CD14-positive monocyte (primary cell): ENCODE results near the gene TUSC2. TPM values are rescaled to one million over a fixed set of nuclear protein-coding genes. Genes with fewer than 3 reads are reported as not detected.

Source experiments
- DNase-seq, 3 donors: peaks; one replicate each; pipeline ENCODE4 v3.0.0-alpha.2; 2011 to 2022
- H2AFZ ChIP-seq: 2 replicates; pipeline ENCODE4 v1.6.0; 2012; ENCODE audit warnings: mild to moderate bottlenecking, low read depth, low read length, inconsistent platforms; ENCODE audit not compliant: insufficient read depth, poor library complexity, severe bottlenecking
- H3K27ac ChIP-seq, 2 donors: 1 replicate in 1 of 2; 2 replicates in 1 of 2; pipeline ENCODE4 v1.5.1; 2012 to 2013; ENCODE audit warnings: low read length in 2 of 2, control low read depth in 1 of 2, inconsistent platforms in 1 of 2, low read depth in 1 of 2, mild to moderate bottlenecking in 1 of 2
- H3K27me3 ChIP-seq, 2 donors: one replicate each; pipeline versions ENCODE4 v1.6.0 to v1.6.1; 2011 to 2013; ENCODE audit warnings: low read length in 2 of 2; ENCODE audit not compliant: control insufficient read depth in 2 of 2, insufficient read depth in 2 of 2
- H3K36me3 ChIP-seq, 2 donors: replicated peaks in 1 of 2; 1 replicate in 1 of 2; 2 replicates in 1 of 2; pipeline versions ENCODE4 v1.5.1 to v1.6.1; 2012 to 2013; ENCODE audit warnings: low read length in 2 of 2, control low read depth in 1 of 2, inconsistent platforms in 1 of 2, mild to moderate bottlenecking in 1 of 2; ENCODE audit not compliant: insufficient read depth in 2 of 2, control insufficient read depth in 1 of 2
- H3K4me1 ChIP-seq, 2 donors: 1 replicate in 1 of 2; 2 replicates in 1 of 2; pipeline versions ENCODE4 v1.5.1 to v1.6.1; 2012 to 2013; ENCODE audit warnings: low read length in 2 of 2, control low read depth in 1 of 2, inconsistent platforms in 1 of 2, mild to moderate bottlenecking in 1 of 2, moderate library complexity in 1 of 2; ENCODE audit not compliant: insufficient read depth in 2 of 2, control insufficient read depth in 1 of 2
- H3K4me2 ChIP-seq: replicated peaks from 2 replicates; pipeline ENCODE3; 2012; ENCODE audit warnings: low read length, moderate library complexity, mild to moderate bottlenecking; ENCODE audit not compliant: poor library complexity, severe bottlenecking; ENCODE audit errors: extremely low read depth
- H3K4me3 ChIP-seq, 3 experiments: fragments of 200-600 bp in 1 of 3; sonication (generic) in 1 of 3; replicated peaks in 1 of 3; 1 replicate in 2 of 3; 2 replicates in 1 of 3; pipeline ENCODE4 v1.5.1; 2011 to 2013; ENCODE audit warnings: low read length in 3 of 3, mild to moderate bottlenecking in 3 of 3, control low read depth in 2 of 3, low read depth in 2 of 3, inconsistent platforms in 1 of 3, moderate library complexity in 1 of 3
- H3K79me2 ChIP-seq: 2 replicates; pipeline ENCODE4 v1.6.0; 2012; ENCODE audit warnings: mild to moderate bottlenecking, control low read depth, inconsistent platforms, low read length, moderate library complexity; ENCODE audit not compliant: insufficient read depth
- H3K9ac ChIP-seq: 2 replicates; pipeline ENCODE4 v1.6.0; 2017; ENCODE audit warnings: low read length, mild to moderate bottlenecking; ENCODE audit not compliant: insufficient read depth, poor library complexity, severe bottlenecking
- H3K9me3 ChIP-seq, 2 donors: replicated peaks in 1 of 2; 1 replicate in 1 of 2; 2 replicates in 1 of 2; pipeline versions ENCODE4 v1.5.1 to v1.6.1; 2012 to 2013; ENCODE audit warnings: low read length in 2 of 2, control low read depth in 1 of 2; ENCODE audit not compliant: control insufficient read depth in 1 of 2, insufficient read depth in 1 of 2
- H4K20me1 ChIP-seq: 2 replicates; pipeline ENCODE4 v1.6.0; 2012; ENCODE audit warnings: mild to moderate bottlenecking, low read length, control low read depth, moderate library complexity; ENCODE audit not compliant: insufficient read depth
- H3K27ac Mint-ChIP-seq, 7 donors: one replicate each; pipeline ENCODE4 v1.8.0; 2020; ENCODE audit warnings: mild to moderate bottlenecking in 7 of 7, mixed read lengths in 7 of 7, moderate library complexity in 6 of 7, inconsistent platforms in 2 of 7
- H3K27me3 Mint-ChIP-seq, 3 donors: one replicate each; pipeline ENCODE4 v1.8.0; 2021 to 2022; ENCODE audit warnings: low read depth in 3 of 3, mild to moderate bottlenecking in 3 of 3, mixed read lengths in 3 of 3, moderate library complexity in 3 of 3, inconsistent platforms in 1 of 3
- H3K36me3 Mint-ChIP-seq, 2 donors: one replicate each; pipeline ENCODE4 v1.8.0; 2020; ENCODE audit warnings: mixed read lengths in 2 of 2, inconsistent platforms in 1 of 2, mild to moderate bottlenecking in 1 of 2
- H3K4me1 Mint-ChIP-seq: one replicate; pipeline ENCODE4 v1.8.0; 2020; ENCODE audit warnings: mild to moderate bottlenecking, mixed read lengths
- H3K4me3 Mint-ChIP-seq, 2 donors: one replicate each; pipeline ENCODE4 v1.8.0; 2020; ENCODE audit warnings: mild to moderate bottlenecking in 2 of 2, mixed read lengths in 2 of 2, moderate library complexity in 1 of 2
- H3K9me3 Mint-ChIP-seq, 7 donors: one replicate each; pipeline ENCODE4 v1.8.0; 2020 to 2022; ENCODE audit warnings: mixed read lengths in 7 of 7, mild to moderate bottlenecking in 6 of 7, moderate library complexity in 6 of 7, inconsistent platforms in 2 of 7
- CTCF ChIP-seq: fragments of 200-600 bp; IDR thresholded peaks from one replicate; pipeline ENCODE4 v1.8.0; 2022; ENCODE audit warnings: antibody characterized with exemption, mild to moderate bottlenecking
- WGBS: methylation state at CpG from one replicate; pipeline ENCODE4 v1.1.5; 2013; ENCODE audit warnings: missing lambda C conversion rate; ENCODE audit not compliant: insufficient coverage; 5-methylcytosine and 5-hydroxymethylcytosine counted together
- intact Hi-C, 2 donors: fragments of 100-400 bp; cut with micrococcal nuclease; formaldehyde crosslinking; loops; one replicate each; pipeline versions ENCODE4 v1.15.0 to v1.15.1; 2023
- polyA plus RNA-seq, 3 donors: library from polyadenylated mRNA; depleted of rRNA in 1 of 3; unstranded in 2 of 3; stranded (reverse) in 1 of 3; fragments of 300-500 nt in 2 of 3; fragments of >200 nt in 1 of 3; fragmentation: Illumina TruSeq in 2 of 3; gene quantifications; 1 replicate in 2 of 3; 2 replicates in 1 of 3; pipeline ENCODE4 v1.2.3, GENCODE V29; 2012 to 2021

The TUSC2 gene
- polyA plus RNA-seq, 3 donors = 22.6 to 55.7 (median 47.0) TPM

GRCh38 chr3:50352781-50353180, 24.8 kb upstream of the TUSC2 start:
- peaks cover 63% of the 10 kb centered on the region for H3K4me1 Mint-ChIP-seq
- no peak overlapping the region for H3K4me3 Mint-ChIP-seq
- H3K27ac ChIP-seq = peak overlapping the region in 1 of 2 donors; percentile 44

GRCh38 chr3:50351323-50351697, 23.3 kb upstream of the TUSC2 start:
- peaks cover 67% of the 10 kb centered on the region for H3K79me2 ChIP-seq
- H3K9ac ChIP-seq = peak overlapping the region; percentile 74
- Mint-ChIP-seq H3K4me1 (peaks cover 59% of the 10 kb centered on the region), H3K9me3 (no peaks in the 10 kb centered on the region), H3K27me3 (no peaks in the 10 kb centered on the region), H3K4me3 (peak overlapping the region; percentile 92 to 95), H3K27ac (peak overlapping the region; percentile 15 to 99 (median 95)), H3K36me3 (peaks cover 35 to 50% of the 10 kb centered on the region in 2 donors)
- H3K4me1 ChIP-seq = peaks cover 42 to 58% of the 10 kb centered on the region in 2 donors
- H3K4me2 ChIP-seq = peak overlapping the region; percentile 82
- peaks cover 63% of the 10 kb centered on the region for H4K20me1 ChIP-seq
- peak overlapping the region; percentile 85 to 94 for H3K27ac ChIP-seq
- whole genome bisulfite sequencing = 76% methylated on average over 11 of the region's 11 CpGs
- H2AFZ ChIP-seq = peak overlapping the region; percentile 87
- H3K36me3 ChIP-seq = peaks cover 46 to 53% of the 10 kb centered on the region in 2 donors
- DNase-seq = no peak
- H3K4me3 ChIP-seq = peak overlapping the region; percentile 79 to 93 (median 85)
- intact Hi-C loops = loop anchor here (1.0 to 10.0 kb wide), 5 partner anchors 8 to 1043 kb away; partner anchors contain the start of genes CISH (in 1 of the 2), MON1A (in 1 of the 2), RBM15B (in 1 of the 2) and TMEM115 (in 1 of the 2)
- no peaks in the 10 kb centered on the region for H3K27me3 ChIP-seq
- no peaks in the 10 kb centered on the region for H3K9me3 ChIP-seq
- no peak for TF ChIP-seq CTCF

More at GRCh38 chr3:50352781-50353180, 24.8 kb upstream of the TUSC2 start:
- Mint-ChIP-seq H3K27me3 (no peaks in the 10 kb centered on the region), H3K27ac (peak overlapping the region in 4 of 7 donors; percentile 9 to 95 (median 26)), H3K9me3 (no peaks in the 10 kb centered on the region), H3K36me3 (peaks cover 34 to 55% of the 10 kb centered on the region in 2 donors)
- TF ChIP-seq CTCF = no peak
- intact Hi-C loops = loop anchor here (5.0 to 10.0 kb wide), 3 partner anchors 260 to 1042 kb away; partner anchors contain the start of genes CISH (in 1 of the 2), MON1A (in 1 of the 2) and RBM15B (in 1 of the 2)
- H3K4me3 ChIP-seq = no peak overlapping the region
- no peaks in the 10 kb centered on the region for H3K9me3 ChIP-seq
- H3K27me3 ChIP-seq = no peaks in the 10 kb centered on the region
- 0% methylated on average over 1 of the region's 2 CpGs for WGBS
- H3K79me2 ChIP-seq = peaks cover 81% of the 10 kb centered on the region
- H3K4me1 ChIP-seq = peaks cover 45 to 60% of the 10 kb centered on the region in 2 donors
- H3K9ac ChIP-seq = no peak overlapping the region
- peaks cover 74% of the 10 kb centered on the region for H4K20me1 ChIP-seq
- no peak overlapping the region for H3K4me2 ChIP-seq
- H3K36me3 ChIP-seq = peaks cover 53 to 66% of the 10 kb centered on the region in 2 donors
- peak; percentile 45 to 89 (median 55) for DNase-seq
- H2AFZ ChIP-seq = no peak overlapping the region
